AG09309 (cell line): ENCODE results near the gene GGCT.

Experiments used
- DNase-seq: peaks from one replicate; pipeline ENCODE4 v3.0.0-alpha.2; 2010; ENCODE audit warnings: low read depth
- H3K4me3 ChIP-seq: 2 replicates; pipeline ENCODE4 v1.5.1; 2011; ENCODE audit warnings: mild to moderate bottlenecking, low read depth, low read length, moderate library complexity; ENCODE audit not compliant: control insufficient read depth
- TF ChIP-seq, protein P1 (sequence below): IDR thresholded peaks from 2 replicates; pipeline ENCODE4 v1.5.1; 2011; ENCODE audit warnings: mild to moderate bottlenecking, low read depth, low read length, inconsistent platforms; ENCODE audit not compliant: insufficient read depth, control insufficient read depth; ENCODE audit errors: missing control alignments

Gene GGCT

DNA sequence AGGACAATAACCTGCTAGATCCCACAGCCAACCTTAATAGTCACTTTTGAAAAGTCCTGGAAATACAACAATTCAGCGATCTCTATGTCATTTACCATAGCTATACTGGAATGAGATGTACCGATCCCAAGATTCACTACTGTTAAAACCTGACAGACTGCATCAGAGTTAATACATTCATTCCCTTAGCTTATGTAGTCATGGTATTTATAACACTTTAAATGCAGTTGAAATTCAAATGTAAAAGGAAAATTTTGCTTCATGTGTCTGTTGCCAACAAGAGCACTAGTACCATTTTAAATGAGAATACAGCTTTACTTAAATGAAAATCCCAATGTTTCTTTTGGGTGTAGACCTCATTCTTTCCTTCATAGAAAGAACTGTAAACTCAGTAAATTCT, 11.1 kb upstream of the GGCT start:
- no peak overlapping the region for H3K4me3 ChIP-seq
- TF ChIP-seq, protein P1, sequence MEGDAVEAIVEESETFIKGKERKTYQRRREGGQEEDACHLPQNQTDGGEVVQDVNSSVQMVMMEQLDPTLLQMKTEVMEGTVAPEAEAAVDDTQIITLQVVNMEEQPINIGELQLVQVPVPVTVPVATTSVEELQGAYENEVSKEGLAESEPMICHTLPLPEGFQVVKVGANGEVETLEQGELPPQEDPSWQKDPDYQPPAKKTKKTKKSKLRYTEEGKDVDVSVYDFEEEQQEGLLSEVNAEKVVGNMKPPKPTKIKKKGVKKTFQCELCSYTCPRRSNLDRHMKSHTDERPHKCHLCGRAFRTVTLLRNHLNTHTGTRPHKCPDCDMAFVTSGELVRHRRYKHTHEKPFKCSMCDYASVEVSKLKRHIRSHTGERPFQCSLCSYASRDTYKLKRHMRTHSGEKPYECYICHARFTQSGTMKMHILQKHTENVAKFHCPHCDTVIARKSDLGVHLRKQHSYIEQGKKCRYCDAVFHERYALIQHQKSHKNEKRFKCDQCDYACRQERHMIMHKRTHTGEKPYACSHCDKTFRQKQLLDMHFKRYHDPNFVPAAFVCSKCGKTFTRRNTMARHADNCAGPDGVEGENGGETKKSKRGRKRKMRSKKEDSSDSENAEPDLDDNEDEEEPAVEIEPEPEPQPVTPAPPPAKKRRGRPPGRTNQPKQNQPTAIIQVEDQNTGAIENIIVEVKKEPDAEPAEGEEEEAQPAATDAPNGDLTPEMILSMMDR = no peak
- no peak for DNase-seq

DNA sequence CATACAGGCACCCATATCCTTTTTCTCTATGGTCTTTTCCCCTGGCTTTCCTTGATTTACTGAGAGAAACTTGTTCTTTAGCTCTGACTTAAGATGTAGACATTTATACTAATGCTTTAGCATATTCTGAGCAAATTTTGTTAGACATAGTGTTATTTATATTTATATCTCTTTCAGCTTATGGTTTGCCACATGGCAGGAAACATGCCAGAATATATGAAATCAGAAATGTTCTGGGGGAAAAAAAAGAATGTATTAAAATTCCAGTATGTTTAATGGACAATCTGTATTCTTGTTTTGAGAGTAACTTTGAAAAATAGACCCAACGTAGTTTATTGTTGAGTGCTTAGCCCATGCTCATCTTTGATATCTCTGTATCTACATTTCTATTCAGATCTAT, 10.1 kb upstream of the GGCT start:
- TF ChIP-seq, protein P1 = no peak
- H3K4me3 ChIP-seq = no peak overlapping the region
- no peak for DNase-seq

DNA sequence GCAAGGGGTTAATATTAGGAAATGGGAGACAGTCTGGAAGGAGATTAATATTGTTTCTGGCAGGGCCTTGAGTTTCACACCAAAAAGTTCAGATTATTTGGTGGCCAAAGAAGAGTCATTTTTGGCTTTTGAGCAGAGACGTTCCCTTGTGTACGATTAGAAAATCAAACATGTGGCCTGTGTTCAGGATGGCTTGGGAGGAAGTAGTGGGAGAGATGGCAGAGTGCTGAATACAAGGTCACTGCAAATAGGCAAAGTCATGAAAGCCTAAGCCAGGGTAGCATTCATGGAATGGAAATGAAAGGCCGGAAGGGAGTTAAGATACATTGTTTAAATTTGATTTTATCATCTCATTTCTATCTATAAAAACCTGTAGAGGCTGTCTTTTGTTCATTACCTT, 9.5 kb upstream of the GGCT start:
- H3K4me3 ChIP-seq = no peak overlapping the region
- TF ChIP-seq, protein P1 = no peak
- DNase-seq = no peak

DNA sequence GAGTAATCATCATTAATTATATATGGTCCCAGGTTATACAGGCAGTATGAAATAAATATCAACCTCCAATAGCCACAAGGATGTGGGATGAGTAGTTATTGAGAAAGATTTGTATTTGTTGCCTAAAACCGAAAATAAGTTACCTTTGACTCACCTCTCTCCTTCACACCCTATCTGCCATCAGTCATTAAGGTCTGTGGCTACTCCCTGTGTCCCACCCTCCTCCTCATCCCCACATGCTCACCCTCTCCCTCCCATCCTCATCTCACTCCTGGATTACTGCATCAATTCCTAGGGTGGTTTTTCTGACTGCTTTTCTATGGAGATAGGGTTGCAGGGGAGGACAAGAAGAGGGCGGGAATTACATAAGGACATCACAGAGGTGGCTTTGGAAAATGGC, 9.1 kb upstream of the GGCT start:
- no peak overlapping the region for H3K4me3 ChIP-seq
- no peak for DNase-seq
- TF ChIP-seq, protein P1 = no peak

DNA sequence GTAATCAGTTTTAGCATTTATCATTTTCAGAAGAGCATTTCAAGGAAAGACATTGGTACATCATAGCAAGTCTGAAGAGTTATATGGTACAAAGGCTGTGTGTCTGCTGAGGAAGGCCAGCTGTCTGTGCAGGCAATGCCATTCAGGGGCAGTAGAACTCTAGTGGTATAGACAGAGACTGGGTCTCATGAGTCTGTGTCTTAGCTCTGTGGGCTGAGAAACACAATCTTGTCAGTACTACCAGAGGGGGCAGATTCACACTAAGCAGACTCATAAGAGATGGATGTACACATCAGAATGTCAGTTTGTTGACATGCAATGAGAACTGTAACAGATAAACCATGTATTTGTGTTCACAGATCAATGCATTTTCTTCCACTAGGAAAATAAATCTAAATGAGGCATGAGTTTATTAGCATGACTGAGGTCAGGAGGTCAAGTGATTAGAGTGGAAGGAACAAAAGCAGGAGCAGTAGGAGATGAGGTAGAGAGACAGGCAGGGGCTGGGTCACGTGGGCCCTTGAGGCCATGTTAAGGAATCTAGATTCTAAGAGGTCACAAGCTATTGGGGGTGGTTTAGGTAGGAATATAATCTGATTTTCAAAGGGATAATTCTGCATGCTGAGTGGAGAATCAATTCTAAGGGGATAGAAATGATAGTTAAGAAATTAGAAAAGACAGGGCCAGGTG, 7.5 kb upstream of the GGCT start:
- TF ChIP-seq, protein P1 = no peak
- DNase-seq = no peak
- no peak overlapping the region for H3K4me3 ChIP-seq

DNA sequence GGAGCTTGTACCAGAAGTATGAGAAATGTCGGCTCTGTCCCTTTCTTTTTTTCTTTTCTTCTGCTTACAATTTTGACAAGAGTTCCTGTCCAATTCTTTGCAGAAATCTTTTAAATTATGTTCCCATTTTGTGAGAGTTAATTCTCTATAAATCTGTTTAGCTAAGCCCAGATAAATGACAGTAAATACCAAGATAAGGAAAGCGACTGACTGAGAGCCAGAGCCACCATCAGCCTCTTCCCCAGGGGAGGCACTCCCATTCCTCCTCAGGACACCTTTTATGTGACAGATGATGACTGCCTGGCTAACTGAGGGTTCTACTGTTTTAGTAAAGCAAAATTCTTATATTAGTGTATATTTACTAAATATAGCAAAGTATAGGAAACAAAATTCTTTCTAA, 6.9 kb upstream of the GGCT start:
- H3K4me3 ChIP-seq = no peak overlapping the region
- TF ChIP-seq, protein P1 = no peak
- DNase-seq = no peak
